OCI-LY7 (cell line): ENCODE results near the gene CFAP61. TPM values are rescaled to one million over a fixed set of nuclear protein-coding genes. Genes with fewer than 3 reads are reported as not detected.
"Not testable (repeated sequence)": the region's sequence is repeated elsewhere in the genome, so short reads cannot be mapped to it uniquely, and the experiment has no call there.

Source experiments
- BruUV-seq: library from RNA; stranded (reverse); fragments of 400-500 nt; replicated peaks from 2 replicates; lab custom pipeline; 2021; lab: Mats Ljungman, UMichigan
- CTCF ChIA-PET: fragments of 300-600 bp; sonication (Branson Sonifier 250); formaldehyde crosslinking; loops from one replicate; lab custom pipeline; 2022; ENCODE audit warnings: antibody characterized with exemption; ENCODE audit not compliant: unreplicated experiment; lab: Charles Lee
- POLR2A ChIA-PET: fragments of 300-600 bp; sonication (Branson Sonifier 250); formaldehyde crosslinking; loops from one replicate; lab custom pipeline; 2022; ENCODE audit warnings: antibody characterized with exemption; lab: Charles Lee
- DNase-seq: peaks from one replicate; pipeline ENCODE4 v3.0.0-alpha.2; 2015; ENCODE audit warnings: low spot score
- H2AFZ ChIP-seq: fragments of 200-600 bp; sonication (generic), shearing (Covaris generic); 2 replicates; pipeline ENCODE4 v1.6.1; 2014; ENCODE audit warnings: mild to moderate bottlenecking, antibody characterized with exemption, low read length, moderate library complexity
- H3K27ac ChIP-seq: fragments of 200-600 bp; sonication (generic); 2 replicates; pipeline ENCODE4 v1.5.1; 2014; ENCODE audit warnings: mixed run types, low read depth, mild to moderate bottlenecking, moderate library complexity, low read length, inconsistent platforms; ENCODE audit not compliant: poor library complexity, severe bottlenecking
- H3K36me3 ChIP-seq: fragments of 200-600 bp; sonication (generic); 2 replicates; pipeline ENCODE4 v1.6.1; 2014; ENCODE audit warnings: mild to moderate bottlenecking, antibody characterized with exemption, low read length, moderate library complexity, mixed read lengths; ENCODE audit not compliant: insufficient read depth
- H3K4me1 ChIP-seq: fragments of 200-600 bp; sonication (generic); 2 replicates; pipeline ENCODE4 v1.5.1; 2014; ENCODE audit warnings: mild to moderate bottlenecking, low read length; ENCODE audit not compliant: insufficient read depth, poor library complexity, severe bottlenecking
- H3K4me2 ChIP-seq: fragments of 200-600 bp; sonication (generic); 2 replicates; pipeline ENCODE4 v1.6.1; 2014; ENCODE audit warnings: mild to moderate bottlenecking, low read length
- H3K4me3 ChIP-seq: fragments of 200-600 bp; sonication (generic); 2 replicates; pipeline ENCODE4 v1.5.1; 2014; ENCODE audit warnings: mild to moderate bottlenecking, low read depth, low read length; ENCODE audit not compliant: poor library complexity, severe bottlenecking
- H3K79me2 ChIP-seq: fragments of 200-600 bp; sonication (generic); 2 replicates; pipeline ENCODE4 v1.6.1; 2016; ENCODE audit warnings: low read depth, mild to moderate bottlenecking, low read length, moderate library complexity, mixed read lengths; ENCODE audit not compliant: insufficient read depth
- H3K9me2 ChIP-seq: fragments of 200-600 bp; sonication (generic); 2 replicates; pipeline ENCODE4 v1.6.1; 2016; ENCODE audit warnings: mild to moderate bottlenecking, low read length, mixed read lengths; ENCODE audit not compliant: insufficient read depth
- H3K9me3 ChIP-seq: fragments of 200-600 bp; sonication (generic); 2 replicates; pipeline ENCODE4 v1.6.1; 2014; ENCODE audit warnings: mild to moderate bottlenecking, mixed run types, low read length, mixed read lengths
- H4K20me1 ChIP-seq: fragments of 200-600 bp; sonication (generic); 2 replicates; pipeline ENCODE4 v1.6.1; 2014; ENCODE audit warnings: mild to moderate bottlenecking, antibody characterized with exemption, low read length, moderate library complexity, mixed read lengths; ENCODE audit not compliant: insufficient read depth
- EZH2phosphoT487 ChIP-seq: fragments of 200-600 bp; sonication (generic); IDR thresholded peaks from 2 replicates; pipeline ENCODE4 v1.6.1; 2018; ENCODE audit warnings: low read depth, borderline replicate concordance, mild to moderate bottlenecking, mixed run types, antibody characterized with exemption, low read length, moderate library complexity, mixed read lengths
- intact Hi-C: fragments of 100-400 bp; cut with micrococcal nuclease; formaldehyde crosslinking; loops from one replicate; pipeline ENCODE4 v1.10.0; 2022; ENCODE audit not compliant: unreplicated experiment
- total RNA-seq, 2 experiments: library from RNA; depleted of rRNA in 1 of 2; stranded (reverse); fragments of >200 nt in 1 of 2; shearing (Covaris generic) in 1 of 2; gene quantifications; 2 replicates each; pipeline ENCODE4 v1.2.3, GENCODE V29; 2014 to 2022
- TF ChIP-seq, protein P1 (sequence below): fragments of 200-600 bp; sonication (generic); conservative IDR thresholded peaks from 2 replicates; pipeline ENCODE4 v1.5.1; 2014; ENCODE audit warnings: mild to moderate bottlenecking, antibody characterized with exemption, low read length, moderate library complexity, mixed read lengths

CFAP61 gene
- total RNA-seq, 2 experiments from 2014 or later, result 0.06 TPM; not detected in 1

GRCh38 chr20:20003031-20003954 is 49.0 kb upstream of the CFAP61 start:
- Histone ChIP-seq H3K4me1 (no peaks in the 10 kb centered on the region), H2AFZ (no peak overlapping the region), H3K36me3 (no peaks in the 10 kb centered on the region), H3K27ac (no peak overlapping the region), H3K9me3 (no peaks in the 10 kb centered on the region), H3K4me3 (no peak overlapping the region), H4K20me1 (no peaks in the 10 kb centered on the region), H3K79me2 (no peaks in the 10 kb centered on the region), H3K4me2 (no peak overlapping the region), H3K9me2 (no peaks in the 10 kb centered on the region)
- TF ChIP-seq, protein P1, sequence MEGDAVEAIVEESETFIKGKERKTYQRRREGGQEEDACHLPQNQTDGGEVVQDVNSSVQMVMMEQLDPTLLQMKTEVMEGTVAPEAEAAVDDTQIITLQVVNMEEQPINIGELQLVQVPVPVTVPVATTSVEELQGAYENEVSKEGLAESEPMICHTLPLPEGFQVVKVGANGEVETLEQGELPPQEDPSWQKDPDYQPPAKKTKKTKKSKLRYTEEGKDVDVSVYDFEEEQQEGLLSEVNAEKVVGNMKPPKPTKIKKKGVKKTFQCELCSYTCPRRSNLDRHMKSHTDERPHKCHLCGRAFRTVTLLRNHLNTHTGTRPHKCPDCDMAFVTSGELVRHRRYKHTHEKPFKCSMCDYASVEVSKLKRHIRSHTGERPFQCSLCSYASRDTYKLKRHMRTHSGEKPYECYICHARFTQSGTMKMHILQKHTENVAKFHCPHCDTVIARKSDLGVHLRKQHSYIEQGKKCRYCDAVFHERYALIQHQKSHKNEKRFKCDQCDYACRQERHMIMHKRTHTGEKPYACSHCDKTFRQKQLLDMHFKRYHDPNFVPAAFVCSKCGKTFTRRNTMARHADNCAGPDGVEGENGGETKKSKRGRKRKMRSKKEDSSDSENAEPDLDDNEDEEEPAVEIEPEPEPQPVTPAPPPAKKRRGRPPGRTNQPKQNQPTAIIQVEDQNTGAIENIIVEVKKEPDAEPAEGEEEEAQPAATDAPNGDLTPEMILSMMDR, result no peak
- no peak for TF ChIP-seq EZH2phosphoT487
- CTCF ChIA-PET, result interaction anchor here (0.6 kb wide), 1 partner anchor 9 kb away, joined by 3 read pairs; no protein-coding TSS in a partner anchor
- no peak for DNase-seq
- no TSS peak for BruUV-seq
- intact Hi-C loops, result no loop called here
- POLR2A ChIA-PET, result interaction anchor here (0.9 kb wide), 1 partner anchor 12 kb away, joined by 3 read pairs; no protein-coding TSS in a partner anchor

GRCh38 chr20:20003955-20004322 is 48.4 kb upstream of the CFAP61 start:
- H3K9me3 ChIP-seq, H3K9me2 ChIP-seq, H3K27ac ChIP-seq, H2AFZ ChIP-seq, H3K4me1 ChIP-seq, H3K4me2 ChIP-seq, H3K4me3 ChIP-seq, H3K79me2 ChIP-seq, intact Hi-C loops, CTCF ChIA-PET, H3K36me3 ChIP-seq, H4K20me1 ChIP-seq, BruUV-seq, DNase-seq: not testable (repeated sequence)
- POLR2A ChIA-PET, result interaction anchor here (0.6 kb wide), 1 partner anchor 1447 kb away, joined by 7 read pairs; no protein-coding TSS in a partner anchor

- Histone ChIP-seq H3K4me2 (no peak overlapping the region), H3K9me2 (no peaks in the 10 kb centered on the region), H3K4me1 (no peaks in the 10 kb centered on the region), H3K4me3 (no peak overlapping the region), H3K27ac (no peak overlapping the region), H2AFZ (no peak overlapping the region), H3K79me2 (no peaks in the 10 kb centered on the region), H3K9me3 (no peaks in the 10 kb centered on the region), H4K20me1 (no peaks in the 10 kb centered on the region), H3K36me3 (no peaks in the 10 kb centered on the region)
- BruUV-seq, result no TSS peak
- TF ChIP-seq EZH2phosphoT487, result no peak
- CTCF ChIA-PET, result no interaction called here
- POLR2A ChIA-PET, result interaction anchor here (1.7 kb wide), 1 partner anchor 12 kb away, joined by 4 read pairs; the partner anchor contains the start of gene NAA20
- DNase-seq, result no peak
- intact Hi-C loops, result no loop called here
Measured at GRCh38 chr20:20005342-20005741, 47.0 kb upstream of the CFAP61 start.
